ENCODE results near the gene FADS2. TPM values are rescaled to one million over a fixed set of nuclear protein-coding genes. Genes with fewer than 3 reads are reported as not detected.

Gene FADS2
- total and polyA plus RNA-seq, 9 of the 15 experiments (the other 6 are each of a cell fraction or from before 2014, with no cell fraction given) = 2.9 to 42.8 (median 16.2) TPM

DNA sequence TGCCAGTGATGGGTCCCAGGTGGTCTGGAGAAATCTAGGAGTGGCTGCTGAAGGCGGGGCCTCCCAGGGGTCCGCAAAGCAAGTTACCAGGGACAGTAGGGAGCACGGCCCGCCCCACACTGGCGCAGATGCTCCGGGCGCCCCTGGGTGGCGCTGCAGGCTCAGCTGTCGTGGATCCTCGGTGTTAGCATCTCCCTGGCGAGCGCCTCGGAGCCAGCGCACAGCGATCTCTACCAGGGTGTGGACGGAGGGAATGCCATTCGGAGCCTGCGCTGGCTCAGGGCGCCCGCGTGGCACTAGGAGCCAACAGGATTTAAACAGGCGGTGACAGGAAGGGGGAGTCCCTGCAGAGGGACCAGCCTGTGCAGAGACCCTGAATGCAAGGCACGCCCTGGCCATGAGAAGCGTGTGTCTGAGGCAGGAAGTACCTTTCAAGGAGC lies 43.1 kb downstream of the FADS2 start (continued):
- TF ChIP-seq, protein P1, sequence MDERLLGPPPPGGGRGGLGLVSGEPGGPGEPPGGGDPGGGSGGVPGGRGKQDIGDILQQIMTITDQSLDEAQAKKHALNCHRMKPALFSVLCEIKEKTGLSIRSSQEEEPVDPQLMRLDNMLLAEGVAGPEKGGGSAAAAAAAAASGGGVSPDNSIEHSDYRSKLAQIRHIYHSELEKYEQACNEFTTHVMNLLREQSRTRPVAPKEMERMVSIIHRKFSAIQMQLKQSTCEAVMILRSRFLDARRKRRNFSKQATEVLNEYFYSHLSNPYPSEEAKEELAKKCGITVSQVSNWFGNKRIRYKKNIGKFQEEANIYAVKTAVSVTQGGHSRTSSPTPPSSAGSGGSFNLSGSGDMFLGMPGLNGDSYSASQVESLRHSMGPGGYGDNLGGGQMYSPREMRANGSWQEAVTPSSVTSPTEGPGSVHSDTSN (CRISPR knock-in tag; IDR thresholded peaks at IDR 0.05; ENCODE audit: low read depth) = no peak
- TF ChIP-seq, protein P1 (tag; conservative IDR thresholded peaks at IDR 0.05; ENCODE audit: low read depth) = no peak
- TF ChIP-seq, protein P2, sequence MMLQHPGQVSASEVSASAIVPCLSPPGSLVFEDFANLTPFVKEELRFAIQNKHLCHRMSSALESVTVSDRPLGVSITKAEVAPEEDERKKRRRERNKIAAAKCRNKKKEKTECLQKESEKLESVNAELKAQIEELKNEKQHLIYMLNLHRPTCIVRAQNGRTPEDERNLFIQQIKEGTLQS (IDR thresholded peaks at IDR 0.05) = no peak
- TF ChIP-seq, protein P2 (CRISPR knock-in tag; conservative IDR thresholded peaks at IDR 0.05) = peak; percentile 54; the same call in 1 of the 2 replicates
- TF ChIP-seq CBX5 (IDR thresholded peaks at IDR 0.05; ENCODE audit: borderline replicate concordance, low read depth) (no peak), TBP (optimal IDR thresholded peaks at IDR 0.05; ENCODE audit: low read depth, low read length) (no peak), MYBL2 (IDR thresholded peaks at IDR 0.05; ENCODE audit: low read depth) (no peak), MYBL2 (CRISPR knock-in tag; IDR thresholded peaks at IDR 0.05; ENCODE audit: borderline replicate concordance) (no peak), POLR2H (tag; IDR thresholded peaks at IDR 0.05; ENCODE audit: low read depth) (no peak), RBM15 (IDR thresholded peaks at IDR 0.05; ENCODE audit: insufficient read depth, low read length) (no peak), SIRT6 (IDR thresholded peaks at IDR 0.05; ENCODE audit: low read depth, low read length) (no peak), ZNF280A (IDR thresholded peaks at IDR 0.05; ENCODE audit: low read depth, partially characterized antibody) (no peak), CREM (IDR thresholded peaks at IDR 0.05; ENCODE audit: low read depth) (peak; percentile 75), THRAP3 (IDR thresholded peaks at IDR 0.05; ENCODE audit: borderline replicate concordance) (no peak), SRSF9 (IDR thresholded peaks at IDR 0.05; ENCODE audit: borderline replicate concordance, low read depth, low read length) (no peak), FOXK2 (conservative IDR thresholded peaks at IDR 0.05 in 1 of 2, IDR thresholded peaks at IDR 0.05 in 1 of 2; ENCODE audit: low read depth in 2 of 2) (no peak), PHF20 (IDR thresholded peaks at IDR 0.05; ENCODE audit: partially characterized antibody) (no peak), RNF2 (IDR thresholded peaks at IDR 0.05) (no peak), JUND (IDR thresholded peaks at IDR 0.05; ENCODE audit: borderline replicate concordance, low read depth, low read length) (peak; percentile 45), JUND (tag; IDR thresholded peaks at IDR 0.05; ENCODE audit: borderline replicate concordance, low read depth, low read length) (no peak; the same call in 2 of the 3 replicates), EZH2 (IDR thresholded peaks at IDR 0.05; ENCODE audit: borderline replicate concordance, low read depth, low read length) (no peak), NR2F6 (CRISPR knock-in tag; IDR thresholded peaks at IDR 0.05) (no peak), TAF9B (IDR thresholded peaks at IDR 0.05; ENCODE audit: partially characterized antibody) (no peak), ZNF551 (CRISPR knock-in tag; IDR thresholded peaks at IDR 0.05) (no peak), TAL1 (IDR thresholded peaks at IDR 0.05) (no peak), PTTG1 (tag; IDR thresholded peaks at IDR 0.05; ENCODE audit: low read depth) (no peak), RAD21 (CRISPR knock-in tag; conservative IDR thresholded peaks at IDR 0.05 in 1 of 2, IDR thresholded peaks at IDR 0.05 in 1 of 2) (peak; percentile 93 to 96)
